GM23338 (cell line): ENCODE results near the gene SLC22A4. TPM values are rescaled to one million over a fixed set of nuclear protein-coding genes. Genes with fewer than 3 reads are reported as not detected.

ENCODE experiments used
- ATAC-seq: fragments of 200-7000 bp; cut with Tn5 transposase; 3 replicates; pipeline ENCODE4 v1.9.1; 2020
- DNase-seq: peaks from one replicate; pipeline ENCODE4 v3.0.0-alpha.2; 2015; ENCODE audit warnings: low spot score
- H2AFZ ChIP-seq: fragments of 200-600 bp; sonication (generic); 2 replicates; pipeline ENCODE4 v1.8.0; 2016; ENCODE audit warnings: antibody characterized with exemption, mild to moderate bottlenecking, moderate library complexity
- H3F3A ChIP-seq: fragments of 200-600 bp; sonication (generic); replicated peaks from 2 replicates; pipeline ENCODE4 v1.8.0; 2017; ENCODE audit warnings: antibody characterized with exemption, mixed run types, low read depth
- H3K27ac ChIP-seq: fragments of 200-600 bp; sonication (generic); 2 replicates; pipeline ENCODE4 v1.6.1; 2016; ENCODE audit warnings: low read depth
- H3K27me3 ChIP-seq: fragments of 200-600 bp; sonication (generic); 2 replicates; pipeline ENCODE4 v1.8.0; 2016; ENCODE audit warnings: mild to moderate bottlenecking, mixed run types, moderate library complexity; ENCODE audit not compliant: insufficient read depth
- H3K36me3 ChIP-seq: fragments of 200-600 bp; sonication (generic); 2 replicates; pipeline ENCODE4 v1.8.0; 2016; ENCODE audit warnings: mild to moderate bottlenecking; ENCODE audit not compliant: insufficient read depth
- H3K4me1 ChIP-seq: fragments of 200-600 bp; sonication (generic); 2 replicates; pipeline ENCODE4 v1.8.0; 2016; ENCODE audit warnings: mild to moderate bottlenecking, moderate library complexity; ENCODE audit not compliant: insufficient read depth
- H3K4me2 ChIP-seq: fragments of 200-600 bp; sonication (generic); 2 replicates; pipeline ENCODE4 v1.7.1; 2017; ENCODE audit warnings: mixed run types
- H3K4me3 ChIP-seq: fragments of 200-600 bp; sonication (generic); 2 replicates; pipeline ENCODE4 v1.6.1; 2016; ENCODE audit warnings: mixed run types
- H3K79me2 ChIP-seq: fragments of 200-600 bp; sonication (generic); replicated peaks from 2 replicates; pipeline ENCODE4 v1.8.0; 2017; ENCODE audit warnings: mild to moderate bottlenecking; ENCODE audit not compliant: insufficient read depth
- H3K9me2 ChIP-seq: fragments of 200-600 bp; sonication (generic); 2 replicates; pipeline ENCODE4 v1.8.0; 2017; ENCODE audit not compliant: insufficient read depth
- H4K20me1 ChIP-seq: fragments of 200-600 bp; sonication (generic); replicated peaks from 2 replicates; pipeline ENCODE4 v1.8.0; 2017; ENCODE audit warnings: mild to moderate bottlenecking; ENCODE audit not compliant: insufficient read depth
- H3K27ac Mint-ChIP-seq: 2 replicates; pipeline ENCODE4 v1.8.0; 2020; ENCODE audit warnings: inconsistent platforms, mild to moderate bottlenecking, moderate library complexity, mixed read lengths
- H3K27me3 Mint-ChIP-seq: 3 replicates; pipeline ENCODE4 v1.8.0; 2022; ENCODE audit warnings: low read depth, mild to moderate bottlenecking, moderate library complexity, mixed read lengths, inconsistent platforms; ENCODE audit not compliant: insufficient read depth, poor library complexity
- H3K36me3 Mint-ChIP-seq: 3 replicates; pipeline ENCODE4 v1.8.0; 2021; ENCODE audit warnings: low read depth, mild to moderate bottlenecking, inconsistent platforms, moderate library complexity, mixed read lengths
- H3K4me1 Mint-ChIP-seq: 3 replicates; pipeline ENCODE4 v1.8.0; 2020; ENCODE audit warnings: mild to moderate bottlenecking, inconsistent platforms, mixed read lengths
- H3K4me3 Mint-ChIP-seq: 3 replicates; pipeline ENCODE4 v1.8.0; 2021; ENCODE audit warnings: moderate library complexity, mild to moderate bottlenecking, inconsistent platforms, mixed read lengths
- H3K9me3 Mint-ChIP-seq: 3 replicates; pipeline ENCODE4 v1.8.0; 2020; ENCODE audit warnings: moderate library complexity, mild to moderate bottlenecking, inconsistent platforms, mixed read lengths
- ETS1 ChIP-seq: IDR thresholded peaks from 2 replicates; pipeline ENCODE4 v1.6.1; 2016; ENCODE audit warnings: antibody characterized with exemption
- EZH2 ChIP-seq: fragments of 200-600 bp; sonication (generic); IDR thresholded peaks from one replicate; pipeline ENCODE4 v1.8.0; 2017; ENCODE audit warnings: antibody characterized with exemption, mild to moderate bottlenecking, low read depth; ENCODE audit not compliant: unreplicated experiment
- EZH2phosphoT487 ChIP-seq: fragments of 200-600 bp; sonication (generic); IDR thresholded peaks from one replicate; pipeline ENCODE4 v1.8.1; 2018; ENCODE audit warnings: antibody characterized with exemption; ENCODE audit not compliant: unreplicated experiment
- JUNB ChIP-seq: IDR thresholded peaks from one replicate; pipeline ENCODE4 v1.6.1; 2016; ENCODE audit warnings: antibody characterized with exemption; ENCODE audit not compliant: unreplicated experiment
- NANOG ChIP-seq: IDR thresholded peaks from 2 replicates; pipeline ENCODE4 v1.6.1; 2016; ENCODE audit warnings: antibody characterized with exemption, borderline replicate concordance
- POLR2AphosphoS5 ChIP-seq: IDR thresholded peaks from 2 replicates; pipeline ENCODE4 v1.6.1; 2016; ENCODE audit warnings: antibody characterized with exemption, low read depth
- REST ChIP-seq: IDR thresholded peaks from one replicate; pipeline ENCODE4 v1.6.1; 2018; ENCODE audit warnings: antibody characterized with exemption; ENCODE audit not compliant: unreplicated experiment
- ZNF114 ChIP-seq: fragments of 250-450 bp; sonication (Bioruptor Pico); IDR thresholded peaks from 2 replicates; pipeline ENCODE4 v1.5.0; 2020; ENCODE audit warnings: mild to moderate bottlenecking, moderate library complexity
- ZNF331 ChIP-seq: fragments of 250-450 bp; sonication (Bioruptor Pico); IDR thresholded peaks from 2 replicates; pipeline ENCODE4 v1.5.0; 2020; ENCODE audit warnings: low read depth, mild to moderate bottlenecking, moderate library complexity
- ZNF462 ChIP-seq: fragments of 250-450 bp; sonication (Bioruptor Pico); IDR thresholded peaks from 2 replicates; pipeline ENCODE4 v1.5.0; 2020; ENCODE audit warnings: mild to moderate bottlenecking, moderate library complexity
- polyA plus RNA-seq: library from polyadenylated mRNA; unstranded; fragments of >200 nt; fragmentation: Nextera tagmentation; extraction: Ambion mirVana; gene quantifications from 2 replicates; pipeline ENCODE4 v1.2.1, GENCODE V29; 2016
- total RNA-seq: library from RNA; depleted of rRNA; stranded (reverse); fragments of >200 nt; shearing (Covaris generic); gene quantifications from 2 replicates; pipeline ENCODE4 v1.2.3, GENCODE V29; 2014

SLC22A4 gene
- total and polyA plus RNA-seq, 2 experiments from 2014 or later = 0.28 to 0.40 TPM

GRCh38 chr5:132358775-132359174 is 64.6 kb downstream of the SLC22A4 start:
- Mint-ChIP-seq H3K9me3 (0 out of 3 replicates have a peak, but pooled peaks cover 3% of the 10 kb centered on the region), H3K36me3 (no peaks in the 10 kb centered on the region), H3K27me3 (peaks cover 2% of the 10 kb centered on the region), H3K4me3 (no peak overlapping the region), H3K27ac (no peak overlapping the region), H3K4me1 (peaks cover 9% of the 10 kb centered on the region)
- H3K27me3 ChIP-seq = no peaks in the 10 kb centered on the region
- peaks cover 12% of the 10 kb centered on the region for H3K4me1 ChIP-seq
- H3K36me3 ChIP-seq = no peaks in the 10 kb centered on the region
- ATAC-seq (no peak), DNase-seq (no peak)
- H3K27ac ChIP-seq = no peak overlapping the region
- 0 out of 2 replicates have a peak, but pooled peaks cover 10% of the 10 kb centered on the region for H3K9me2 ChIP-seq
- no peak for TF ChIP-seq EZH2
- no peak for TF ChIP-seq ZNF331 (CRISPR knock-in tag)
- no peak for TF ChIP-seq EZH2phosphoT487
- no peak for TF ChIP-seq NANOG
- no peak for TF ChIP-seq JUNB
- no peak for TF ChIP-seq POLR2AphosphoS5
- no peak overlapping the region for H3K4me3 ChIP-seq
- no peaks in the 10 kb centered on the region for H4K20me1 ChIP-seq
- H3K79me2 ChIP-seq = no peaks in the 10 kb centered on the region
- H3F3A ChIP-seq = no peaks in the 10 kb centered on the region
- no peak overlapping the region for H2AFZ ChIP-seq
- no peak overlapping the region for H3K4me2 ChIP-seq

GRCh38 chr5:132362086-132362485 is 67.9 kb downstream of the SLC22A4 start:
- no peak overlapping the region for H3K27ac Mint-ChIP-seq
- Histone ChIP-seq H3K79me2 (no peaks in the 10 kb centered on the region), H3K9me2 (no peaks in the 10 kb centered on the region), H3K4me3 (no peak overlapping the region), H3K4me1 (no peaks in the 10 kb centered on the region), H3K4me2 (no peak overlapping the region), H3K27me3 (no peaks in the 10 kb centered on the region), H4K20me1 (no peaks in the 10 kb centered on the region), H3K27ac (no peak overlapping the region), H3K36me3 (no peaks in the 10 kb centered on the region), H2AFZ (no peak overlapping the region), H3F3A (no peaks in the 10 kb centered on the region)
- no peaks in the 10 kb centered on the region for H3K9me3 Mint-ChIP-seq
- H3K27me3 Mint-ChIP-seq = no peaks in the 10 kb centered on the region
- H3K36me3 Mint-ChIP-seq = no peaks in the 10 kb centered on the region
- DNase-seq (no peak), ATAC-seq (no peak)
- H3K4me3 Mint-ChIP-seq = no peak overlapping the region
- H3K4me1 Mint-ChIP-seq = no peaks in the 10 kb centered on the region
- no peak for TF ChIP-seq EZH2phosphoT487
- TF ChIP-seq ETS1 = no peak
- TF ChIP-seq ZNF462 (CRISPR knock-in tag) = no peak
- no peak for TF ChIP-seq ZNF114 (CRISPR knock-in tag)
- TF ChIP-seq NANOG = no peak
- no peak for TF ChIP-seq REST
- no peak for TF ChIP-seq POLR2AphosphoS5
